Measurements from ENCODE around the gene CASTOR1.

Gene CASTOR1

GRCh38 chr22:30244066-30244465 lies 45.2 kb downstream of the CASTOR1 start:
- no peak for DNase-seq

GRCh38 chr22:30243661-30244060 lies 45.6 kb downstream of the CASTOR1 start:
- no peak for DNase-seq

- no peak for DNase-seq
These were observed 47.5 kb downstream of the CASTOR1 start for GRCh38 chr22:30241576-30242371.

- DNase-seq, result no peak
These were observed 48.5 kb downstream of the CASTOR1 start for GRCh38 chr22:30240541-30241417.

GRCh38 chr22:30239488-30240405 lies 49.6 kb downstream of the CASTOR1 start:
- no peak for DNase-seq

GRCh38 chr22:30238661-30239487 lies 50.4 kb downstream of the CASTOR1 start:
- no peak for DNase-seq

- DNase-seq, result no peak
These were observed 51.2 kb downstream of the CASTOR1 start for GRCh38 chr22:30238136-30238535.

GRCh38 chr22:30236875-30237274 lies 52.4 kb downstream of the CASTOR1 start:
- no peak for DNase-seq

GRCh38 chr22:30235687-30236170 lies 53.6 kb downstream of the CASTOR1 start:
- DNase-seq, result no peak
